Neutrophil (primary cell): Measurements from ENCODE around the gene TUBGCP6.

Source experiments
- H3K27ac ChIP-seq: fragments of 200-600 bp; sonication (generic); 2 replicates; pipeline ENCODE4 v1.5.1; 2016; ENCODE audit warnings: mild to moderate bottlenecking, moderate library complexity
- H3K27me3 ChIP-seq: fragments of 200-600 bp; sonication (generic); 2 replicates; pipeline ENCODE4 v1.6.0; 2016; ENCODE audit warnings: mild to moderate bottlenecking
- H3K36me3 ChIP-seq: fragments of 200-600 bp; sonication (generic); 2 replicates; pipeline ENCODE4 v1.5.1; 2017
- H3K4me1 ChIP-seq, 2 experiments: fragments of 200-600 bp in 1 of 2; sonication (generic) in 1 of 2; 1 replicate in 1 of 2; 2 replicates in 1 of 2; pipeline versions ENCODE4 v1.5.1 to v1.6.1; 2013 to 2016; ENCODE audit warnings: low read depth in 1 of 2, low read length in 1 of 2, mild to moderate bottlenecking in 1 of 2, moderate library complexity in 1 of 2; ENCODE audit not compliant: control insufficient read depth in 1 of 2, insufficient read depth in 1 of 2
- H3K4me3 ChIP-seq, 2 experiments: fragments of 200-600 bp in 1 of 2; sonication (generic) in 1 of 2; 1 replicate in 1 of 2; 2 replicates in 1 of 2; pipeline ENCODE4 v1.5.1; 2013 to 2016; ENCODE audit warnings: low read depth in 1 of 2, low read length in 1 of 2, mild to moderate bottlenecking in 1 of 2, moderate library complexity in 1 of 2
- H3K9me3 ChIP-seq: fragments of 200-600 bp; sonication (generic); 2 replicates; pipeline ENCODE4 v1.5.1; 2016
- TF ChIP-seq, protein P1 (sequence below): fragments of 200-600 bp; sonication (generic); IDR thresholded peaks from 2 replicates; pipeline ENCODE4 v1.5.1; 2016; ENCODE audit warnings: antibody characterized with exemption

TUBGCP6 gene

DNA sequence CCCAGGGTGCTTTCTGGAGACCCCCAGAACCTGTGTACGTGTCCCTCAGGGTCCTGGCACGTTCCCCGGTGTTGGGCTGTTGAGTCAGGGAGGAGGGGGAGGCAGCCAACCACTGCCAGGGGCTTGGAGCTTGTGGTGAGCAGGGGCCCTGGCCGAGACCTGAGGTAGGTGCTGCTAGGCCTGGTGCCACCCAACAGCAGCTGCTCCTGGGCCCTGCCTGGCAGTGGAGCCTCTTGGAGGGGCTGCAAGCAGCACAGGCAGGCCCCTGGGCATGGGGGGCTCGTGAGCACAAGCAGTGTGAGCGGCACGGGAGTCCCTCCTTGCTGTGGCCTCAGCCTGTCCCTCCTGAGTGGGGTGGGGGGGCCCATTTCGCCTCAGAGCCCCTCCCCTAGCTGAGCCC, 51.2 kb downstream of the TUBGCP6 start:
- Histone ChIP-seq H3K36me3 (peaks cover 51% of the 10 kb centered on the region), H3K9me3 (no peaks in the 10 kb centered on the region), H3K27ac (peak overlapping the region; percentile 99), H3K4me1 (peaks cover 49 to 50% of the 10 kb centered on the region in 2 experiments), H3K27me3 (no peaks in the 10 kb centered on the region), H3K4me3 (no peak overlapping the region)
- TF ChIP-seq, protein P1, sequence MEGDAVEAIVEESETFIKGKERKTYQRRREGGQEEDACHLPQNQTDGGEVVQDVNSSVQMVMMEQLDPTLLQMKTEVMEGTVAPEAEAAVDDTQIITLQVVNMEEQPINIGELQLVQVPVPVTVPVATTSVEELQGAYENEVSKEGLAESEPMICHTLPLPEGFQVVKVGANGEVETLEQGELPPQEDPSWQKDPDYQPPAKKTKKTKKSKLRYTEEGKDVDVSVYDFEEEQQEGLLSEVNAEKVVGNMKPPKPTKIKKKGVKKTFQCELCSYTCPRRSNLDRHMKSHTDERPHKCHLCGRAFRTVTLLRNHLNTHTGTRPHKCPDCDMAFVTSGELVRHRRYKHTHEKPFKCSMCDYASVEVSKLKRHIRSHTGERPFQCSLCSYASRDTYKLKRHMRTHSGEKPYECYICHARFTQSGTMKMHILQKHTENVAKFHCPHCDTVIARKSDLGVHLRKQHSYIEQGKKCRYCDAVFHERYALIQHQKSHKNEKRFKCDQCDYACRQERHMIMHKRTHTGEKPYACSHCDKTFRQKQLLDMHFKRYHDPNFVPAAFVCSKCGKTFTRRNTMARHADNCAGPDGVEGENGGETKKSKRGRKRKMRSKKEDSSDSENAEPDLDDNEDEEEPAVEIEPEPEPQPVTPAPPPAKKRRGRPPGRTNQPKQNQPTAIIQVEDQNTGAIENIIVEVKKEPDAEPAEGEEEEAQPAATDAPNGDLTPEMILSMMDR: no peak

DNA sequence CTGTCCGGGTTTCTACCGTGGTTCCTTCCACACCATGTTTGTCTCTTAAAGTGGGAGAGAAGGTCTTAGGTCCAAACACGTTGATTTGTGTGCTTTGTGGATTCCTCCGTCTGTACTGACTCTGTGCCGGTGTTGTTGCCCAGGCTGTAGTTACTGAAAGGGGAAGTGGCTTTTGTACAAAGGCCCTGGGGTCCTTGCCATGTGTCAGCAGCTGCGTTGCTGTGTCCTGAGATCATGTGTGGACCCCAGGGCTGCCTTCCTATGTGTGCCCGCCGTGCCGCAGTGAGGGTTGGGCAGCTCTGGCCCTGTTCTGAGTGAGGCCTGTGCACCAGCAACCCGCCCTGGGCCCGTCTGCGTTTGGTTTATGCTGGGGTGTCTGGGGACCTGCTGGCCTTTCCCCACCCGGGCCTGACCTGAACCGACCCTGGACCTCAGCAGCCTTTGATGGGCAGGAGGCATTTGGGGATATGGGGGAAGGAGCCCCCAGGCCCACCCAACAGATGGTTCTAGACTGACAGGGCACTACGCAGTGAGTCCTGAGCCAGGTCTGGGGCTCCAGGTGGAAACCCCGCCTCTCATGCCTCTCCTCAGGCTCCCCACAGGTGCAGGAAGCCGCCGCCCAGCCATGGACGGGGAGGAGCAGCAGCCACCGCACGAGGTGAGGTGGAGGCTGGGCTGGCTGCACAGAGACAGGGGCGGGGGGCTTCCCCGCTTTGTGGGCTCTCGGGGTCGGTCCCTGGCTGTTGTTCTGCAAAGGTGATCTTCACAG, 52.2 kb downstream of the TUBGCP6 start:
- H3K4me3 ChIP-seq: peak overlapping the region; percentile 78 to 83
- TF ChIP-seq, protein P1: no peak
- H3K36me3 ChIP-seq: peaks cover 41% of the 10 kb centered on the region
- peak overlapping the region; percentile 99 for H3K27ac ChIP-seq
- peaks cover 59 to 60% of the 10 kb centered on the region in 2 experiments for H3K4me1 ChIP-seq
- no peaks in the 10 kb centered on the region for H3K9me3 ChIP-seq
- H3K27me3 ChIP-seq: no peaks in the 10 kb centered on the region

DNA sequence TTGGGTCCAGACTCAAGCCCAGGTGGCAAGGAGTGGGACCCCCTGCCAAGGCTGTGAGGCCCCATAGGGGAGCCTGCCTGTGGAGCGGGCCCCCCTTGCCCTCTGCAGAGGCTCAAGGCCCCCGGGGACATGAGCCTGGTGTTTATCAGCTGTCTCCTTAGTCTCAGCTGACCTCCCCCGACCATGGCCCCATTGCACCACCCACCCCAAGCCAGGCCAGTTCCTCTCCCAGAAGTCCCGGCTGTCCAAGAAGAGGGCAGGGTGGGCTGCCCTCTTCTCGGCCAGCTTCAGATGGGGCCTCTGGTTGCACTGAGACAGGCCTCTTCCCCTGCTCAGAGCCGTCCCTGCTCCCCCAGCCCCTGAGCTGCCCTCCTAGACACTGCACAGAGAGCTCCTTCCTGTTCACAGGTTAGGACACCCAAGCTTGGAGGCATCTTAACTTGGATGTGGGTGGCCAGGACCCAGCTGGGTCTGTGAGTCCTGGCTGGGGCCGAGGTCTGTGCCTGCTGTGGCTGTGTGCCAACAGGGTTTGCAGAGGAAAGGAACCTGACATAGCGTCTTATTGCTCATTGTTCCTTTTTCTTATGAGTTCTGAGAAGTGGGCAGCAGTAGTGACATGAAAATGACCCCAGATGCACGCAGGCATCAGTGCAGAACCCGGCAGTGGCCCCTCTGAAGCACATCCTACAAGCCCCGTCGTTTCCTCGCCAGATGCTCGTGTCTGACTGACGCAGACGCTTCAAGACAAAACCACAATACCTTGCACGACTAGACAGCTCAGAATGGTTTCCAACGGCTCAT, 53.7 kb downstream of the TUBGCP6 start:
- Histone ChIP-seq H3K4me3 (peak overlapping the region; percentile 78 to 83), H3K9me3 (no peaks in the 10 kb centered on the region), H3K4me1 (peaks cover 73 to 75% of the 10 kb centered on the region in 2 experiments), H3K36me3 (peaks cover 28% of the 10 kb centered on the region), H3K27ac (peak overlapping the region; percentile 99), H3K27me3 (no peaks in the 10 kb centered on the region)
- TF ChIP-seq, protein P1: no peak

DNA sequence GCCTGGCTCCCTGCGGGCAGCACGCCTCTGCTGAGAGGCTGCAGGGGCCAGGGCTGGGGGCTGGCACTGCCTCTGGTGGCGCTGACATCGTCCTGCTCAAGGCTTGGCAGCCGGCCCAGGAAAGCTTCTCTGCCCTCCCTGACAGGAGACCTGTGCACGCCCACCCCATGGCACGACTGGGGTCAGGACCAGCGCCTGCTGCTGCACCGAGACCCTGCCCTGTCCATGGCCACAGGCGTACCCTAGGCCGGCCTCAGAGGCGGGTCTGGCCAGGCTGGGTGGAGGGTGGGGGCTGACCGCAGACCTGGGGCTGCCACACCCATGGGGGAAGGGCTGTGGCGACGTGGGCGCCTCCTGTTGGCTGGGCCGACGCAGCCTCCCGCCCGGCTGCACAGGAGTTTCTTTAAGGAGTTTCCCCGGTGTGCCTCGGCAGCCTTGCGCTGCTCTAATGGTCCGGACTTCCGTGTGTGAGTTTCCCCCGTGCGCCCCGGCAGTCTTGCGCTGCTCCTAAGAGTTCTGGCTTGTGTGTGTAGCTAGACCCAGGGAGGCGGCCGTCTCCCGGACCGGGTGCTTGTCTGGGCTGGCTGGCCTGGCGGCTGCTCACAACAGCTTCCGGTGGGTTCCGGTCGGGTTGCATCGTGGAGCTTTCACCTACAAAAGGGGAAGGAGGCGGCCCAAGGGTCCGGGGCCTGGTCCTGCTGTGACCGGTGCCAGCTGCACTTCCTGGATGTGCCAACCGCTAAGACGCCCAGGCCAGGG, 54.5 kb downstream of the TUBGCP6 start:
- TF ChIP-seq, protein P1: peak; percentile 54
- Histone ChIP-seq H3K4me3 (peak overlapping the region; percentile 78 to 83), H3K27ac (peak overlapping the region; percentile 99), H3K4me1 (peaks cover 75 to 77% of the 10 kb centered on the region in 2 experiments), H3K9me3 (no peaks in the 10 kb centered on the region), H3K27me3 (no peaks in the 10 kb centered on the region), H3K36me3 (peaks cover 20% of the 10 kb centered on the region)

DNA sequence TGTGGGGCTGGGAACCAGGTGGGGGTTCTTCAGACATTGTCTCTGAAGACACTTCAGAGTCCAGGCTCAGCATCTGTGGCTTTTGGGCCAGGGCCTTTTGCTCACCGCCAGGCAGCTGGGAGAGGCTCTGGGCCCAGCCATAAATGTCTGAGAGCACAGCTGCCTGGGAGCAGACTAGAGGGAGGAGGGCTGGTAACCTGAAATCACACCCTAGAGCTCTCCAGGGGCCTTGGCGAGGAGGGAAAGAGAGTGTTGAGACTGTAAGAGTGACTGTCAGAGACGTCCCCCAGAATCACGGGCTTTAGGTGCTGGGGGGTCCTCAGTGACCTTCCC, 55.0 kb downstream of the TUBGCP6 start:
- TF ChIP-seq, protein P1: no peak
- H3K4me3 ChIP-seq: peak overlapping the region; percentile 78 to 83
- no peaks in the 10 kb centered on the region for H3K9me3 ChIP-seq
- peaks cover 14% of the 10 kb centered on the region for H3K36me3 ChIP-seq
- H3K4me1 ChIP-seq: peaks cover 80 to 82% of the 10 kb centered on the region in 2 experiments
- H3K27ac ChIP-seq: peak overlapping the region; percentile 99
- no peaks in the 10 kb centered on the region for H3K27me3 ChIP-seq
